Tibial nerve (tissue), 4 donors: Measurements from ENCODE around the gene TMEM170B.

Source experiments
- EP300 ChIP-seq, 2 donors: sonication (generic); formaldehyde crosslinking; IDR thresholded peaks; one replicate each; pipeline ENCODE4 v1.6.1; 2017; ENCODE audit warnings: antibody characterized with exemption in 2 of 2, mild to moderate bottlenecking in 1 of 2
- POLR2A ChIP-seq, 2 donors: fragments of 450-650 bp; IDR thresholded peaks; one replicate each; pipeline ENCODE4 v1.6.1; 2017; ENCODE audit warnings: antibody characterized with exemption in 2 of 2, mild to moderate bottlenecking in 2 of 2, moderate library complexity in 2 of 2
- TF ChIP-seq, protein P1 (sequence below), 5 experiments: fragments of 200-600 bp in 3 of 5; fragments of 450-650 bp in 2 of 5; sonication (generic) in 3 of 5; IDR thresholded peaks; one replicate each; pipeline ENCODE4 v1.5.1; 2016 to 2019; ENCODE audit warnings: antibody characterized with exemption in 5 of 5, mild to moderate bottlenecking in 3 of 5, moderate library complexity in 2 of 5

DNA sequence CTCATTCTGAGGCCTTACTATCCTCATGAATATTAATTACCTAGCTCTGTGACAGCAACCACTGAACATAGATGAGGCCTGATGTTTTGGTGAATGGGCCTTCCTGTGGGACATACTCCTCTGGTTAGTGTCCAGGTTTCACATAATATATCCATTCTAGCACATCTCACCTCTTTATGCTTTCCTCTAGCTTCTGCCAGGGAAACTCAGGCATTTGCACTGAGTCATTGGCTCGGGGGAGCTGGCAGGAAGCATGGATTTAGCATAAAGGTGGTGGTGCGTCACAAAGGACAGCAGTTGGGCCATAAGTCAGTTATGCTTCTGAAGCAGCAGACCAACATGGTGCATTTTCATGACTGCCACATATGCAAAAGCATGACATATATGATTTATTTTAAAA is 37.5 kb upstream of the TMEM170B start:
- TF ChIP-seq, protein P1, sequence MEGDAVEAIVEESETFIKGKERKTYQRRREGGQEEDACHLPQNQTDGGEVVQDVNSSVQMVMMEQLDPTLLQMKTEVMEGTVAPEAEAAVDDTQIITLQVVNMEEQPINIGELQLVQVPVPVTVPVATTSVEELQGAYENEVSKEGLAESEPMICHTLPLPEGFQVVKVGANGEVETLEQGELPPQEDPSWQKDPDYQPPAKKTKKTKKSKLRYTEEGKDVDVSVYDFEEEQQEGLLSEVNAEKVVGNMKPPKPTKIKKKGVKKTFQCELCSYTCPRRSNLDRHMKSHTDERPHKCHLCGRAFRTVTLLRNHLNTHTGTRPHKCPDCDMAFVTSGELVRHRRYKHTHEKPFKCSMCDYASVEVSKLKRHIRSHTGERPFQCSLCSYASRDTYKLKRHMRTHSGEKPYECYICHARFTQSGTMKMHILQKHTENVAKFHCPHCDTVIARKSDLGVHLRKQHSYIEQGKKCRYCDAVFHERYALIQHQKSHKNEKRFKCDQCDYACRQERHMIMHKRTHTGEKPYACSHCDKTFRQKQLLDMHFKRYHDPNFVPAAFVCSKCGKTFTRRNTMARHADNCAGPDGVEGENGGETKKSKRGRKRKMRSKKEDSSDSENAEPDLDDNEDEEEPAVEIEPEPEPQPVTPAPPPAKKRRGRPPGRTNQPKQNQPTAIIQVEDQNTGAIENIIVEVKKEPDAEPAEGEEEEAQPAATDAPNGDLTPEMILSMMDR (IDR thresholded peaks at IDR 0.05), result no peak
- TF ChIP-seq POLR2A (IDR thresholded peaks at IDR 0.05) (no peak), EP300 (IDR thresholded peaks at IDR 0.05) (no peak)
